GM12892 (cell line): ENCODE data around the gene SLC1A3.

Experiments used
- DNase-seq: peaks from one replicate; pipeline ENCODE4 v3.0.0; 2011; ENCODE audit not compliant: insufficient read length
- FAIRE-seq: peaks from 2 replicates; lab custom pipeline; 2011; peaks lifted over from hg19 to GRCh38; lab: Jason Lieb, UNC
- POLR2A ChIP-seq: IDR thresholded peaks from 2 replicates; pipeline ENCODE4 v1.6.1; 2011; ENCODE audit warnings: low read depth, low read length, control low read depth
- POLR2AphosphoS5 ChIP-seq: IDR thresholded peaks from 2 replicates; pipeline ENCODE4 v1.6.1; 2011; ENCODE audit warnings: low read depth, low read length, control low read depth
- TAF1 ChIP-seq: IDR thresholded peaks from 2 replicates; pipeline ENCODE4 v1.6.1; 2011; ENCODE audit warnings: low read depth, mild to moderate bottlenecking, control low read depth, low read length, borderline replicate concordance

Gene SLC1A3

DNA sequence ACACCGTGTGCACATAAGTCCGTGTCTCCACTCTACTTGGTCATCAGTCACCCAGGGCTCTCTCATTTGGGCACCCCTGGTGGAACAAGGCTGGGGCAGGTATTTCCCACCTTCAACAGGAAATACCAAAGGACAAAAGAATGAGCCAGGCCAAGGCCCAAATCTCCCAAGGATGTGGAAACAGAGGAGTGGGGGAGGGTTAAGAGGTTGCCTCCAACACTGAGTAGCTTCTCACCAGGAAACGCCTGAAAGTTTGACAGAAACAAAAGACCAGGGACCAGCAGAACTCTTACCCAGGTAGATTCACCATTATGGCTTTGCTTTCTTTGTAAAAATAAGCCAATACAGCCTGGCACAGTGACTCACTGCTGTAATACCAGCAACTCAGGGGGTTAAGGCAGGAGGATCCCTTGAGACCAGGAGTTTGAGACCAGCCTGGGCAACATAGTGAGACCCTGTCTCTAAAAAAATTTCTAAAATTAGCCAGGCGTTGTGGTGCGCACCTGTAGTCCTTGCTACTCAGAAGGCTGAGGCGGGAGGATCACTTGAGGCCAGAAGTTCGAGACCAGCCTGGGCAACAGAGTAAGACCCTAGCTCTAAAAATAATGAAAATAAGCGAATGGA is 12.7 kb downstream of the SLC1A3 start:
- TF ChIP-seq POLR2A (no peak), TAF1 (no peak), POLR2AphosphoS5 (no peak)
- no peak for DNase-seq
- no peak for FAIRE-seq

DNA sequence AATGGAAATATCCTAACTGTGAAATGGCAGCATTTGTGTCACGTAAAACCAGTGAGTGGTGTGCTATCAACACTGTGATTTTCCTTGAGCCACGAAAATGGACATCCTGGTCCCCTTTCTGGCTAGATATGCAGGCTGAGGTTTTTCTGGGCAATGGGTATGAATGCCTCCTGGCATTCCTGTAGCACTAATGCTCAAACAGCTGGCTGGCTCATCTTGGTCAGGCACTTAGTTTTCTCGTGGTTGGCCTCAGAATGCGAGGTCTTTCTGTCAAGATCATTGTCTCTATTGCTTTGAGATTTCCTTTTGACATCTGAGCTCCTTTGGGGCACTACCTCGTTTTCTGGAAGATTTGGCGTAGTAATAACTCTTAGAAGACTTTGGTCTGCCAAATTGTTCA is 15.6 kb downstream of the SLC1A3 start:
- FAIRE-seq: no peak
- TF ChIP-seq TAF1: no peak
- TF ChIP-seq POLR2AphosphoS5: no peak
- no peak for TF ChIP-seq POLR2A
- no peak for DNase-seq

DNA sequence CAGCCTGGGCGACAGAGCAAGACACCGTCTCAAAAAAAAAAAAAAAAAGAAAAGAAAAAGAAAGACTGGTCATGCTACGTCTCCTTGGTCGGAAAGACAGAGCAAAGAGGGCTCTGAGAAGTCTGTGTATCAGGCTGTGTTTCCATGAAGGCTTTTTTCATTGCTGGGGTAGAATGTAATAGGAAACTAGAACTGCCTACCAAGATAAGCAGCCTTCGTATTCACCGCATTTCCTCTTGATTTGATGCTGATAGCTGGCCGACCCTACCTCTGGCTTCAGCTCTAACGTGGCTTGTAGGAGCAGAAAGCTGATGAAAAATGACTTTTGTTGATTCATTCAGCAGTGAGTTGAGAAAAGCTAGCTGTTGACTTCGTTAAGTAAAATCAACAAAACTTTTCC is 17.4 kb downstream of the SLC1A3 start:
- TF ChIP-seq POLR2AphosphoS5: no peak
- DNase-seq (no peak), FAIRE-seq (no peak)

DNA sequence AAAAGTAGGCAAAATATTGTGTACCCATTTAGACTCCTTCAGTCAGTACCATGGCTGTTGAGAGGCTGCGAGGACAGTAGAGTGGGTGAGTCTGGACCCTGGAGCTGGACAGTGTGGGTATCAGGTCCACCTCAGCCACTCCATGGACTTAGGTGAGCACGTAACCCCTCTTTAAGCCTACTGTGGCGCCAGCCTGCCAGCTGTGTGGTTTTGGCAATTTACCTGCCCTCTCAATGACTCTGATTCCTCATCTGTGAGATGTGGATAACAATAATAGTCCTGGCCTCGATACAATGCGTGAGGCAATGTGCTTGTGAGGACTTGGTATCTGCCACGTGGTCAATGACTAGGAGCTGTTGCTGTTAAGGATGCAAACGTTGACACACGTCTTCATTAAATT is 17.9 kb downstream of the SLC1A3 start:
- no peak for TF ChIP-seq POLR2AphosphoS5
- TF ChIP-seq POLR2A: no peak
- no peak for TF ChIP-seq TAF1
- DNase-seq (no peak), FAIRE-seq (no peak)

DNA sequence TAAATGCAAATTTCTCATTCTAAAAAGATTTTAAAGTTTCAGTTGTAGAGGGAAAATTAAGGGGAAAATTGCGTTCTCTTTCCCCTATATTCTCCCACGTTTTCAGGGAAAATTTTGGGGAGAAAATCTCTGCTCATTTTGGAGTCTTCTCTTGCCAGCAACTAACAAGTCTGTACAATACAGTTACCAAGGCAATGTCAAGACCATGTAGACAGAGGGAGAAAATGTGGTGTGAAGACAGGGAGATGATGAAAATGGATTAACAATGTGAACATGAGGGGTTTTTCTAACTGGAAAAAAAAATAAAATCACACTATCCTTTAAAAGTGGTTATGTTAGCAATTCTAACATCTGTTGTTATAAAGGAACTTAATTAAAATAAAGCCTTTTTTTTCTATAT is 22.3 kb downstream of the SLC1A3 start:
- DNase-seq (no peak), FAIRE-seq (no peak)
- TF ChIP-seq POLR2AphosphoS5 (no peak), POLR2A (no peak), TAF1 (no peak)

DNA sequence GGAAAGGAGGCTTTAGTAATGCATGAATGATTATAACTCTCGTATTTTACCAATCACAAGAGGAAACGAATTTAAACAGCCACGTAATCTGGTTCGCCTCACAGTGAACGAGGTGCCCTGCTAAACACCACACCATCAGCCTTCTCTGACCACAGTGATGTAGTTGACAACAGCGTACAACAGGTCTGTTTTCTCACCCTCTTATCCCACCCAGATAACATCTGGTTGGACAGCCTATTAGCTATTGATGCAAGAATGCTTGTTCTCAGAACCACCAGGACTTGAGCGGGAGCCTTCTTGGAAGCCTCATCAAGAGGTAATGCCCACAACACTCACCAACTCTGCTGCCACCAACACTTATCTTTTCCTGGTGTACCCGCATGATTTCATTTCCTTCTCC is 23.3 kb downstream of the SLC1A3 start:
- FAIRE-seq (no peak), DNase-seq (no peak)
- TF ChIP-seq POLR2AphosphoS5: no peak
- no peak for TF ChIP-seq POLR2A
- TF ChIP-seq TAF1: no peak

DNA sequence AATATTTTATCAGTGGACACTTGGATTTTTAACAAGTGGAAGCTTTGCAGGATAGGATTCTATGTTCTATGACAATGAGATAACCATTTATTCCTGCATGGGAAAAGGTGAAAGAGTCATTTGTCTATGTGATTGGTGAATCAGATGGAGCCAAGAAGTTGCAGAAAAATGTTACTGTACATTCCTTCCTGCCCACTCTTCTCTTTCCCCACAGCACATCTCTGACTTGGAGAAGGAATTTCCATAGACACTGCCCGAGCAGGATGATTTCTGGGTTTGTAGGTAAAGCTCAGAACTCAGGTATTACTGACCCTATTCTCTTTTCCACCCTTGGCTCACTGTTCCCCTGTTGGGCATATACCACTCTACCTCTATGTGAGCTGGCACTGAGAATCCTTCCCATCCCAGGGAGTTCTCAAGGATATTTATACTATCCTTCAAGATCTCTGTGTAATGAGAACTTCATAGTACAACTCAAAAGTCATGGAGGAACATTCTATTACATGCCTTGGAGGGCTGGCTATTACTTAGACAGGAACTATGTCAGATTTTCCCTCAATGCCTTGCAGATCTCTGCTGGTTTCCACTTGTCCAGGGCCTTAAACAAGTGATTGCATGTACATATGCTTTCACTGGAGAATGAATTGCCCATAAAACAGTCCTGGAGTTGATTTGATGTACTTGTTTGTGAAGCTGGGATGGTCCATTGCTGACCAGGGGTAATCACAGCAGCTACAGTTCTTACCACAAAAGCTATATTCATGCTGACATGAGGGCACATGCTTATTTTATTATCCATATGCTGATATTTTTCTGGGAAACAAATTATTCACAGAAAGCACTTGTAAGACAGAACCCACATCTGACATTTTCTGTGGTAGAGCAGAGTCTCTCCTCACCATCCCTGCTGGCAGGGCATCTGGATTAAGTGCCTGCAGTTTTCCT is 24.1 kb downstream of the SLC1A3 start:
- TF ChIP-seq POLR2AphosphoS5 (no peak), POLR2A (no peak), TAF1 (no peak)
- DNase-seq (no peak), FAIRE-seq (no peak)

DNA sequence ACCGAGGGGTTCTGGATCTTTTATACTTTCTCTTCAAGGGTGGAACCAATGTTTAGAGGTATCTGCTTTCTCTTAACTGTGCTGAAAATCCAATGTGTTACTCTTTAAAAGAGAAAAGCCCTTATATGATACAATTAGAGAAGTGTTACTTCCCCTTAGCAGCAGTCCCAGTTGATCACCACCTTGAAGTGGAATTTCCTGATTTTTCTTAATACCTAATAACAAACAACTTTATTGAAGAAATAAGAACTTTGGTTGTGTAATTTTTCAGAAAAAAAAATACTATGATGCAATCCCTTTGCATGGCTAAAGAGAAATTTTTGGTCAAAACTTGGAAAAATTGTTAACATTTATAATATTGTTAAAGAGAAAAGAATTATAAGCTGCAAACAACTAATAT is 24.7 kb downstream of the SLC1A3 start:
- FAIRE-seq (no peak), DNase-seq (no peak)
- TF ChIP-seq POLR2A (no peak), POLR2AphosphoS5 (no peak), TAF1 (no peak)

DNA sequence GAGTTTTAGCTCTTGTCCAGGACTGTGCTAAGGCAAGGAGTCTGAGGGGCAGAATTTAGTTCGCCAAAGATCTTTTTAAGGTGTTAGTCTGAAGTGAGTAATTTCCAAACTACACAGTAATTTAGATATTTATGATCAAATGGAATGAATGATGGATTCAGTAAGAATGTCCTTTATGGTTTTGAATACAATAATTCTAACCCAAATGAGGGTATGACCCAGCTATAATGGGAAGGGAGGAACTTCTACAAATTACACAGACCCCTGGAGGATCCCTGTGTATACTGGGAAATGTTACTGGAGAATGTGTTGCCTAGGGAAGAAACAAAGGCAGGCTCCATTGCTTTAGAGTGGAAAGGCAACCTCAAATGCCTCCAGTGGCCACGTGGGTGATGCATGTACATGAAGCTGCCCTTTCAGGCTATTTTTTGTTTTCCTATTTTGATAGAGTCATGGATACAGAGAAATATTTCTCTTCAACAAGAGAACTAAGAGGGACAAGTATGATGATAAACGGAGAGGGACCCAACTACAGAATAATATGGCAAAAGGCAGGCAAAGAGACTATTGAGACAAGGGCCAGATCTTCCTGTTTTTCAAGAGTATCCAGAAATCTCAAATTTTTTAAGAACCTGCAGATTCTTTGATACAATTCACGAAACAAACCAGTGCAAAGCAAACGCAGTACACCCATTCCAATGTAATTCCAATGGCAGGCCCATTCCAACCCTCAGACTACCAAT is 25.4 kb downstream of the SLC1A3 start:
- no peak for DNase-seq
- no peak for FAIRE-seq

DNA sequence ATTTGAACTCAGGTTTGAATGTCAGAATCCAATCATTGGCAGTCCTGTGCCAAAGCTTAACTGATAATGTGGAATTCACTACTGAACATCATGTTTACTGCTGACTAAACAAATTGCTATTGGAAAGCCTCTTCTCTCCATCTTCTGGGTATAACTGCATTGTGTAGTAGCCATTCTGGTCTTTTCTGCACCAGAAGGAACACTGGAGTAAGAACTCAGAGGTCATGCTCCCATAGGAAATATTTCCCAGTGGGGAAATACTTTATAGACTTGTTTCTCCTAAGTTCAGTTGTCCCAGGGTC is 25.9 kb downstream of the SLC1A3 start:
- FAIRE-seq (no peak), DNase-seq (no peak)
- TF ChIP-seq TAF1 (no peak), POLR2A (no peak), POLR2AphosphoS5 (no peak)

More for the DNA sequence above, 25.4 kb downstream of the SLC1A3 start:
- no peak for TF ChIP-seq POLR2A
- no peak for TF ChIP-seq POLR2AphosphoS5

DNA sequence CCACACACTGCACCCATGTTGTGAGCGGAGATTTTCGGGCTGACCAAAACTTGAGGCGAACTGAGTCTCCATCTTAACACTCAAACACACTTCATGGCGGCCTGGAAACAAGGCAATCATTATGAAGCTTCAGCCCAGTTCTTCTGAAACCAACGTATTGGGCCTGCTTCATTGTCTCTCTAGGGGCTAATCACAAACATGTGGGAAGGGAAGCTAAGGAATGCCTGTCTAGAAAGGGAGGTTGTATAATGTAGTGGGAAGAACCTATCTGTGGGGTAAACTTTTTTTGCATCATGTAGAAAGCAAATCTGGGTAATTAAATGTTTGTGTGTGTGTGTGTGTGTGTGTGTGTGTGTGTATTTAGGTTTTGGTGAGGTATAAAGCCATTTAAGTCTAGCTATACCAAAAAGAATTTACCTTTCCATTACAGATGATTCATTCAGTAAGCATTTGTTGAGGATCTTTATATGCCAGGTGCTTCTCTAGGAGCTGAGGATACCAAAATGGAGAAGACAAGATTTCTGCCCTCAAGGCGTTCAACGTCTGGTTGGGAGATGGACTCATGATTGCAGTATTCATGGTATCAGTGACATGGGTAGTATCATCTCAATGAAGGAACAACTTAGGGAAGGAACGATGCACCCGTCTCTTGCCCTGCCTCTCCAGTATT is 29.4 kb downstream of the SLC1A3 start:
- DNase-seq (no peak), FAIRE-seq (no peak)
- TF ChIP-seq POLR2A (no peak), TAF1 (no peak), POLR2AphosphoS5 (no peak)
